K562 (cell line): ENCODE results near the gene CFP. TPM values are rescaled to one million over a fixed set of nuclear protein-coding genes. Genes with fewer than 3 reads are reported as not detected.

Experiments used
- ARHGAP35 ChIP-seq: fragments of 450-650 bp; IDR thresholded peaks from 2 replicates; pipeline ENCODE4 v1.6.1; 2018; ENCODE audit not compliant: partially characterized antibody
- CBX3 ChIP-seq, 2 experiments: IDR thresholded peaks; 1 replicate in 1 of 2; 2 replicates in 1 of 2; pipeline ENCODE4 v1.6.1; 2012; ENCODE audit warnings: inconsistent platforms in 2 of 2, low read length in 2 of 2, borderline replicate concordance in 1 of 2, control low read depth in 1 of 2
- KDM2B ChIP-seq: fragments of 250-450 bp; sonication (Bioruptor Pico); IDR thresholded peaks from 2 replicates; pipeline ENCODE4 v1.8.0; 2021; ENCODE audit warnings: mild to moderate bottlenecking, moderate library complexity
- SMAD3 ChIP-seq: fragments of 450-650 bp; formaldehyde crosslinking; conservative IDR thresholded peaks from 2 replicates; pipeline ENCODE4 v1.4.0; 2020; ENCODE audit warnings: mild to moderate bottlenecking
- SMARCA5 ChIP-seq: fragments of 450-650 bp; IDR thresholded peaks from 2 replicates; pipeline ENCODE4 v1.6.1; 2016
- SOX6 ChIP-seq: fragments of 450-650 bp; IDR thresholded peaks from 2 replicates; pipeline ENCODE4 v1.6.1; 2014; ENCODE audit warnings: mild to moderate bottlenecking
- SRSF1 ChIP-seq: fragments of 200-400 bp; formaldehyde crosslinking; IDR thresholded peaks from 2 replicates; pipeline ENCODE4 v1.6.1; 2017; ENCODE audit warnings: mild to moderate bottlenecking, low read depth, low read length, moderate library complexity
- YY1 ChIP-seq, 3 experiments: IDR thresholded peaks; 2 replicates each; pipeline ENCODE4 v1.6.1; 2011; ENCODE audit warnings: low read length in 2 of 3, mild to moderate bottlenecking in 2 of 3, moderate library complexity in 2 of 3, borderline replicate concordance in 1 of 3, control low read depth in 1 of 3, low read depth in 1 of 3; ENCODE audit not compliant: insufficient read depth in 3 of 3, insufficient replicate concordance in 2 of 3, control insufficient read depth in 1 of 3, insufficient read length in 1 of 3; ENCODE audit errors: extremely low read depth in 1 of 3
- ZNF23 ChIP-seq: fragments of 250-450 bp; sonication (Bioruptor Pico); IDR thresholded peaks from 2 replicates; pipeline ENCODE4 v1.4.0; 2020; ENCODE audit warnings: mild to moderate bottlenecking
- polyA plus RNA-seq, 8 experiments: library from polyadenylated mRNA; depleted of rRNA in 4 of 8; stranded (reverse) in 5 of 8; unstranded in 3 of 8; fragments of >200 nt; fragmentation: Nextera tagmentation in 2 of 8; fragmentation: Illumina TruSeq in 1 of 8; extraction: Ambion mirVana in 2 of 8; extraction: Trizol in 1 of 8; gene quantifications; 2 replicates each; pipeline versions ENCODE4 v1.2.1 to v1.2.3, GENCODE V29; 2011 to 2014; ENCODE audit warnings: inconsistent platforms in 1 of 8, missing spikeins in 1 of 8
- total RNA-seq, 7 experiments: library from RNA; depleted of rRNA in 6 of 7; stranded (reverse); fragments of >200 nt in 6 of 7; fragmentation: Illumina TruSeq in 2 of 7; extraction: Trizol in 2 of 7; gene quantifications; 2 replicates each; pipeline versions ENCODE4 v1.2.1 to v1.2.3, GENCODE V29; 2011 to 2021; ENCODE audit warnings: low replicate concordance in 1 of 7
- TF ChIP-seq, protein P1 (sequence below): fragments of 250-450 bp; sonication (Bioruptor Pico); IDR thresholded peaks from 2 replicates; pipeline ENCODE4 v1.5.0; 2020; ENCODE audit warnings: mild to moderate bottlenecking
- TF ChIP-seq, protein P2 (sequence below), 2 experiments: fragments of 250-450 bp in 1 of 2; fragments of 450-650 bp in 1 of 2; sonication (Bioruptor Pico) in 1 of 2; IDR thresholded peaks; 2 replicates each; pipeline versions ENCODE4 v1.6.1 to v1.8.0; 2016 to 2021; ENCODE audit warnings: mild to moderate bottlenecking in 2 of 2, moderate library complexity in 2 of 2, missing compliant biosample characterization in 1 of 2, missing genetic modification characterization in 1 of 2
- TF ChIP-seq, protein P3 (sequence below): sonication (generic); formaldehyde crosslinking; IDR thresholded peaks from 2 replicates; pipeline ENCODE4 v1.8.0; 2023; ENCODE audit warnings: mild to moderate bottlenecking, missing genetic modification reagents
- TF ChIP-seq, protein P4 (sequence below): sonication (generic); formaldehyde crosslinking; IDR thresholded peaks from 2 replicates; pipeline ENCODE4 v1.8.0; 2022; ENCODE audit warnings: missing genetic modification reagents, mild to moderate bottlenecking, moderate library complexity, borderline replicate concordance
- TF ChIP-seq, protein P5 (sequence below): IDR thresholded peaks from 2 replicates; pipeline ENCODE4 v1.6.1; 2011; ENCODE audit not compliant: insufficient read length; ENCODE audit errors: extremely low read depth

The CFP gene
- total and polyA plus RNA-seq, 9 of the 15 experiments (the other 6 are each of a cell fraction or from before 2014, with no cell fraction given) = 0.18 to 2.0 (median 0.55) TPM

DNA sequence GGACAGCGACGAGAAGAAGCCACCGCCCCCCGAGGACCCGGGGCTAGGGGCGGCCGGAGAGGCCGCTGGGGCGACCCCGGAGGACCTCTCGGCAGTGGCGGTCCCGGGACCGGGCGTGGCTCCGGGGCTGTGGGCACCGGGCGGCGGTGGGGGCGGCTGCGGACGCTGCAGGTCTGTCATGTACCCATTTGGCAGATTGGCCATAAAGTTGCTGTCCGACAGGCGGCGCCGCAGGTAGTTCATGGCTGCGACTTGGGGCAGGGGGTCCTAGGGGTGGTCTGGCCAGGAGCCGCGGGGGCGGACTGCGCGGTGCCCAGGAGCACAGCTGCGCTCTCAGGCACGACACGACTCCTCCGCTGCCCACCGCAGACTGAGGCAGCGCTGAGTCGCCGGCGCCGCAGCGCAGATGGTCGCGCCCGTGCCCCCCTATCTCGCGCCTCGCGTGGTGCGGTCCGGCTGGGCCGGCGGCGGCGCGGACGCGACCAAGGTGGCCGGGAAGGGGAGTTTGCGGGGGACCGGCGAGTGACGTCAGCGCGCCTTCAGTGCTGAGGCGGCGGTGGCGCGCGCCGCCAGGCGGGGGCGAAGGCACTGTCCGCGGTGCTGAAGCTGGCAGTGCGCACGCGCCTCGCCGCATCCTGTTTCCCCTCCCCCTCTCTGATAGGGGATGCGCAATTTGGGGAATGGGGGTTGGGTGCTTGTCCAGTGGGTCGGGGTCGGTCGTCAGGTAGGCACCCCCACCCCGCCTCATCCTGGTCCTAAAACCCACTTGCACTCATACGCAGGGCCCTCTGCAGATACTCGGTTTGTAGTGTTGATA, 10.0 kb downstream of the CFP start, which contains the start of gene SYN1 (continued):
- TF ChIP-seq, protein P1, sequence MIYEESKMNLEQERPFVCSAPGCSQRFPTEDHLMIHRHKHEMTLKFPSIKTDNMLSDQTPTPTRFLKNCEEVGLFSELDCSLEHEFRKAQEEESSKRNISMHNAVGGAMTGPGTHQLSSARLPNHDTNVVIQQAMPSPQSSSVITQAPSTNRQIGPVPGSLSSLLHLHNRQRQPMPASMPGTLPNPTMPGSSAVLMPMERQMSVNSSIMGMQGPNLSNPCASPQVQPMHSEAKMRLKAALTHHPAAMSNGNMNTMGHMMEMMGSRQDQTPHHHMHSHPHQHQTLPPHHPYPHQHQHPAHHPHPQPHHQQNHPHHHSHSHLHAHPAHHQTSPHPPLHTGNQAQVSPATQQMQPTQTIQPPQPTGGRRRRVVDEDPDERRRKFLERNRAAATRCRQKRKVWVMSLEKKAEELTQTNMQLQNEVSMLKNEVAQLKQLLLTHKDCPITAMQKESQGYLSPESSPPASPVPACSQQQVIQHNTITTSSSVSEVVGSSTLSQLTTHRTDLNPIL = no peak
- TF ChIP-seq ZNF23 (CRISPR knock-in tag) (no peak), SMAD3 (no peak), YY1 (IDR thresholded peaks at IDR 0.05; ENCODE audit: borderline replicate concordance in 1 of 3, control insufficient read depth in 1 of 3, extremely low read depth in 1 of 3, insufficient read depth in 3 of 3, insufficient read length in 1 of 3, insufficient replicate concordance in 2 of 3, low read depth in 1 of 3, low read length in 2 of 3) (no peak), SMARCA5 (no peak), CBX3 (IDR thresholded peaks at IDR 0.05; ENCODE audit: borderline replicate concordance in 1 of 2, low read length in 2 of 2) (no peak), SRSF1 (no peak), SOX6 (0 out of 2 replicates have a peak, but pooled peaks have one; percentile 15), KDM2B (no peak), ARHGAP35 (no peak)
- TF ChIP-seq, protein P2, sequence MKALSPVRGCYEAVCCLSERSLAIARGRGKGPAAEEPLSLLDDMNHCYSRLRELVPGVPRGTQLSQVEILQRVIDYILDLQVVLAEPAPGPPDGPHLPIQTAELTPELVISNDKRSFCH (CRISPR knock-in tag; IDR thresholded peaks at IDR 0.05) = no peak
- TF ChIP-seq, protein P2 (tag; IDR thresholded peaks at IDR 0.05) = no peak
- TF ChIP-seq, protein P3, sequence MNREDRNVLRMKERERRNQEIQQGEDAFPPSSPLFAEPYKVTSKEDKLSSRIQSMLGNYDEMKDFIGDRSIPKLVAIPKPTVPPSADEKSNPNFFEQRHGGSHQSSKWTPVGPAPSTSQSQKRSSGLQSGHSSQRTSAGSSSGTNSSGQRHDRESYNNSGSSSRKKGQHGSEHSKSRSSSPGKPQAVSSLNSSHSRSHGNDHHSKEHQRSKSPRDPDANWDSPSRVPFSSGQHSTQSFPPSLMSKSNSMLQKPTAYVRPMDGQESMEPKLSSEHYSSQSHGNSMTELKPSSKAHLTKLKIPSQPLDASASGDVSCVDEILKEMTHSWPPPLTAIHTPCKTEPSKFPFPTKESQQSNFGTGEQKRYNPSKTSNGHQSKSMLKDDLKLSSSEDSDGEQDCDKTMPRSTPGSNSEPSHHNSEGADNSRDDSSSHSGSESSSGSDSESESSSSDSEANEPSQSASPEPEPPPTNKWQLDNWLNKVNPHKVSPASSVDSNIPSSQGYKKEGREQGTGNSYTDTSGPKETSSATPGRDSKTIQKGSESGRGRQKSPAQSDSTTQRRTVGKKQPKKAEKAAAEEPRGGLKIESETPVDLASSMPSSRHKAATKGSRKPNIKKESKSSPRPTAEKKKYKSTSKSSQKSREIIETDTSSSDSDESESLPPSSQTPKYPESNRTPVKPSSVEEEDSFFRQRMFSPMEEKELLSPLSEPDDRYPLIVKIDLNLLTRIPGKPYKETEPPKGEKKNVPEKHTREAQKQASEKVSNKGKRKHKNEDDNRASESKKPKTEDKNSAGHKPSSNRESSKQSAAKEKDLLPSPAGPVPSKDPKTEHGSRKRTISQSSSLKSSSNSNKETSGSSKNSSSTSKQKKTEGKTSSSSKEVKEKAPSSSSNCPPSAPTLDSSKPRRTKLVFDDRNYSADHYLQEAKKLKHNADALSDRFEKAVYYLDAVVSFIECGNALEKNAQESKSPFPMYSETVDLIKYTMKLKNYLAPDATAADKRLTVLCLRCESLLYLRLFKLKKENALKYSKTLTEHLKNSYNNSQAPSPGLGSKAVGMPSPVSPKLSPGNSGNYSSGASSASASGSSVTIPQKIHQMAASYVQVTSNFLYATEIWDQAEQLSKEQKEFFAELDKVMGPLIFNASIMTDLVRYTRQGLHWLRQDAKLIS (CRISPR knock-in tag) = peak; percentile 90; the same call in 1 of the 2 replicates
- TF ChIP-seq, protein P4, sequence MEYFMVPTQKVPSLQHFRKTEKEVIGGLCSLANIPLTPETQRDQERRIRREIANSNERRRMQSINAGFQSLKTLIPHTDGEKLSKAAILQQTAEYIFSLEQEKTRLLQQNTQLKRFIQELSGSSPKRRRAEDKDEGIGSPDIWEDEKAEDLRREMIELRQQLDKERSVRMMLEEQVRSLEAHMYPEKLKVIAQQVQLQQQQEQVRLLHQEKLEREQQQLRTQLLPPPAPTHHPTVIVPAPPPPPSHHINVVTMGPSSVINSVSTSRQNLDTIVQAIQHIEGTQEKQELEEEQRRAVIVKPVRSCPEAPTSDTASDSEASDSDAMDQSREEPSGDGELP (CRISPR knock-in tag) = peak; percentile 81
- TF ChIP-seq, protein P5, sequence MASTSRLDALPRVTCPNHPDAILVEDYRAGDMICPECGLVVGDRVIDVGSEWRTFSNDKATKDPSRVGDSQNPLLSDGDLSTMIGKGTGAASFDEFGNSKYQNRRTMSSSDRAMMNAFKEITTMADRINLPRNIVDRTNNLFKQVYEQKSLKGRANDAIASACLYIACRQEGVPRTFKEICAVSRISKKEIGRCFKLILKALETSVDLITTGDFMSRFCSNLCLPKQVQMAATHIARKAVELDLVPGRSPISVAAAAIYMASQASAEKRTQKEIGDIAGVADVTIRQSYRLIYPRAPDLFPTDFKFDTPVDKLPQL = no peak
